Mesothelial cell of epicardium (in vitro differentiated cells): Measurements from ENCODE around the gene BMAL1. TPM values are rescaled to one million over a fixed set of nuclear protein-coding genes. Genes with fewer than 3 reads are reported as not detected.

ENCODE experiments used
- DNase-seq, 2 experiments: peaks; one replicate each; pipeline ENCODE4 v3.0.0; 2021; ENCODE audit warnings: low spot score in 2 of 2; ENCODE audit not compliant: unreplicated experiment in 2 of 2
- H3K27ac Mint-ChIP-seq: 2 replicates; pipeline ENCODE4 v1.8.0; 2021; ENCODE audit warnings: mixed read lengths
- H3K27me3 Mint-ChIP-seq: 2 replicates; pipeline ENCODE4 v1.8.0; 2021; ENCODE audit warnings: low read depth, mixed read lengths
- H3K36me3 Mint-ChIP-seq: 2 replicates; pipeline ENCODE4 v1.8.0; 2021; ENCODE audit warnings: mixed read lengths
- H3K4me1 Mint-ChIP-seq: 2 replicates; pipeline ENCODE4 v1.8.0; 2021; ENCODE audit warnings: mixed read lengths
- H3K4me3 Mint-ChIP-seq: 2 replicates; pipeline ENCODE4 v1.8.0; 2021; ENCODE audit warnings: mild to moderate bottlenecking, moderate library complexity, mixed read lengths
- H3K9me3 Mint-ChIP-seq: 2 replicates; pipeline ENCODE4 v1.8.0; 2021; ENCODE audit warnings: mixed read lengths
- total RNA-seq: library from RNA; stranded (reverse); gene quantifications from 3 replicates; pipeline ENCODE4 v1.2.1, GENCODE V29; 2021
- TF ChIP-seq, protein P1 (sequence below): fragments of 200-600 bp; sonication (generic); IDR thresholded peaks from one replicate; pipeline ENCODE4 v1.5.0; 2021; ENCODE audit warnings: antibody characterized with exemption; ENCODE audit not compliant: unreplicated experiment

BMAL1 gene
- total RNA-seq, 1 donor from 2014 or later, result 6.7 TPM

DNA sequence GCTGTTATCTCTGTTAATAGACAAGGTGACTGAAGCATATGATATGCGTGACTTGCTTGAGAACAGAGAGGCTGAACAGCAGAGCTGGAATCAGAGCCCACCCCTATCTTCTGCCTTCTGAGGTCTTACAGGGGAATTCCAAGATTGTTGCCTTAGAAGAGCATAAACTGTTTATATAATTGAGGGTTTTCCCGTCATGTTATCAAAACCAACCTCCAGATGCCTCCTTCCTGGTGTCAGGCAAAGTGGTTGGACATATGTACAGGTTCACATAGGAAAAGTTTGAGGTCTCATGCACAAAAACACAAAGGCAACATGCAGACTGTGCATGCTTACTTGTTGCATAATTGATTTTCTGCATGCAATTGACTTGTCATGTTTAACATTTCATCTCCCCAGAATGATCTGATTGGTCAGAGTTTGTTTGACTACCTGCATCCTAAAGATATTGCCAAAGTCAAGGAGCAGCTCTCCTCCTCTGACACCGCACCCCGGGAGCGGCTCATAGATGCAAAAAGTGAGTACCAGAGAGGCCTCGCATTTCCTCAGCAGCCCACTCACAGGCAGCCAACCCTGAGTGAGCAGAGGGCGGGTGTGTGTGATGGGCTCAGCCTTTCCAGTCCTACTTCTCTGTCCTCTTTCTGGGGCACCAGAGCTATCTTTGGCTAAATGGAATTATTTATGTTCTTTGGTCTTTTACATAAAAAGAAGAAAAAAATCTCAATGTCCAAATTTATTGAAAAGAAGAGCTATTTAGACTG, 88.9 kb downstream of the BMAL1 start:
- no peak overlapping the region for H3K27ac Mint-ChIP-seq
- no peak for DNase-seq
- H3K9me3 Mint-ChIP-seq, result no peaks in the 10 kb centered on the region
- TF ChIP-seq, protein P1, sequence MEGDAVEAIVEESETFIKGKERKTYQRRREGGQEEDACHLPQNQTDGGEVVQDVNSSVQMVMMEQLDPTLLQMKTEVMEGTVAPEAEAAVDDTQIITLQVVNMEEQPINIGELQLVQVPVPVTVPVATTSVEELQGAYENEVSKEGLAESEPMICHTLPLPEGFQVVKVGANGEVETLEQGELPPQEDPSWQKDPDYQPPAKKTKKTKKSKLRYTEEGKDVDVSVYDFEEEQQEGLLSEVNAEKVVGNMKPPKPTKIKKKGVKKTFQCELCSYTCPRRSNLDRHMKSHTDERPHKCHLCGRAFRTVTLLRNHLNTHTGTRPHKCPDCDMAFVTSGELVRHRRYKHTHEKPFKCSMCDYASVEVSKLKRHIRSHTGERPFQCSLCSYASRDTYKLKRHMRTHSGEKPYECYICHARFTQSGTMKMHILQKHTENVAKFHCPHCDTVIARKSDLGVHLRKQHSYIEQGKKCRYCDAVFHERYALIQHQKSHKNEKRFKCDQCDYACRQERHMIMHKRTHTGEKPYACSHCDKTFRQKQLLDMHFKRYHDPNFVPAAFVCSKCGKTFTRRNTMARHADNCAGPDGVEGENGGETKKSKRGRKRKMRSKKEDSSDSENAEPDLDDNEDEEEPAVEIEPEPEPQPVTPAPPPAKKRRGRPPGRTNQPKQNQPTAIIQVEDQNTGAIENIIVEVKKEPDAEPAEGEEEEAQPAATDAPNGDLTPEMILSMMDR, result no peak
- peaks cover 8% of the 10 kb centered on the region for H3K4me1 Mint-ChIP-seq
- H3K36me3 Mint-ChIP-seq, result no peaks in the 10 kb centered on the region
- H3K4me3 Mint-ChIP-seq, result no peak overlapping the region
- no peaks in the 10 kb centered on the region for H3K27me3 Mint-ChIP-seq

DNA sequence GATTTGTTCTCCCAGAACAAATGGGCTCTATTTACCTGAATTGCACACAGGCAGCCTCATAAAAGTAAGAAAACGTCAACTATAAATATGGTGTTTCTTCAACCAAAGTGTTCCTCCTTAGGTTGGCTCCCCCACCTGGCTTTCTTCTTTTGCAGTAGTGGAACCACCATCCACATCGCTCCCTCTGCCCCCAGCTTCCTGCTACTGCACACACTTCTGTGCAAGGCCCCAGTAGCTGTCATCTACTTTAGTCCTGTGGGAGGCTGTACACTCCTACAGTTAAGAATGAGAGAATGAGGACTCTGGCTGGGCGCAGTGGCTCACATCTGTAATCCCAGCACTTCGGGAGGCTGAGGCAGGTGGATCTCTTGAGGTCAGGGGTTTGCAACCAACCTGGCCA, 89.5 kb downstream of the BMAL1 start:
- no peak overlapping the region for H3K27ac Mint-ChIP-seq
- no peaks in the 10 kb centered on the region for H3K36me3 Mint-ChIP-seq
- H3K4me3 Mint-ChIP-seq, result no peak overlapping the region
- DNase-seq, result no peak
- no peaks in the 10 kb centered on the region for H3K9me3 Mint-ChIP-seq
- TF ChIP-seq, protein P1, result no peak
- H3K27me3 Mint-ChIP-seq, result no peaks in the 10 kb centered on the region
- H3K4me1 Mint-ChIP-seq, result peaks cover 8% of the 10 kb centered on the region

DNA sequence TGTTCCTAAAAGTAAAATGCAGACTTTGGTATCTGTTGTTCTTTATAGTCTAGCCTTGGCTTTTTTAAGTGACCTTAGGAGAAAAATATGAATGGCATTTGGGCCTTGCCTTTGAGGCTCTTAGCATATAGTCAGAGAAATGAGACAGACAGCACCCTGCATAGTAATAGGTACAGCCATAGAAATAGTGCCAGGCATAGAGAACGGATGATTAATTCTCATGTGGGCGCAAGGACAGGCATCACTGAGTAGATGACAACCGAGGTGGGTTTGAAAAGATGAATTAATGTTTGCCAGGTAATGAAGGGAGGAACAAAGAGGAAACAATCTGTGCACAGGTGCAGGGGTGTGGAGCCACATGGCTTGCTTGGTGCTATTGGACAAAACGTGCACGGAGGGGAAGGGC, 90.5 kb downstream of the BMAL1 start:
- no peaks in the 10 kb centered on the region for H3K27me3 Mint-ChIP-seq
- peaks cover 8% of the 10 kb centered on the region for H3K4me1 Mint-ChIP-seq
- no peak overlapping the region for H3K27ac Mint-ChIP-seq
- no peaks in the 10 kb centered on the region for H3K36me3 Mint-ChIP-seq
- no peak overlapping the region for H3K4me3 Mint-ChIP-seq
- TF ChIP-seq, protein P1, result no peak
- no peaks in the 10 kb centered on the region for H3K9me3 Mint-ChIP-seq
- no peak for DNase-seq

DNA sequence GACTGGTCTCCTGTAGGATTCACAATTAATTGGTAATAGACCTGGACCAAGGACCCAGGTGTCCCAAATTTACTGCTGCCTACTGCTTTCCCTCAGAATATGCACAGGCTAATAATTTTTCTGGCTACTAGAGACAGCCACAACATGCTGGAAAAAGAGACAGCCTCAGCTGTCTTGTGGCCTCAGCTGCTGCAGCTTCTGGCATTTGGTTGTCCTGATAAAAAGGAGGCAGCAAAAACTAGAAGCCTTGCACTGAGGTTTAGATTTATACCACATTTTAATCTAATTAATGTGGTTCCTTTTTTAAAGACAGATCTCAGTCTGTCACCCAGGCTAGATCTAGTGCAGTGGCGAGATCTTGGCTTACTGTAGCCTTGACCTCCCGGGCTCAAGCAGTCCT, 95.6 kb downstream of the BMAL1 start:
- Mint-ChIP-seq H3K4me3 (no peak overlapping the region), H3K27ac (no peak overlapping the region), H3K36me3 (no peaks in the 10 kb centered on the region), H3K9me3 (no peaks in the 10 kb centered on the region), H3K4me1 (peaks cover 1% of the 10 kb centered on the region), H3K27me3 (no peaks in the 10 kb centered on the region)
- DNase-seq, result no peak
- TF ChIP-seq, protein P1, result no peak

DNA sequence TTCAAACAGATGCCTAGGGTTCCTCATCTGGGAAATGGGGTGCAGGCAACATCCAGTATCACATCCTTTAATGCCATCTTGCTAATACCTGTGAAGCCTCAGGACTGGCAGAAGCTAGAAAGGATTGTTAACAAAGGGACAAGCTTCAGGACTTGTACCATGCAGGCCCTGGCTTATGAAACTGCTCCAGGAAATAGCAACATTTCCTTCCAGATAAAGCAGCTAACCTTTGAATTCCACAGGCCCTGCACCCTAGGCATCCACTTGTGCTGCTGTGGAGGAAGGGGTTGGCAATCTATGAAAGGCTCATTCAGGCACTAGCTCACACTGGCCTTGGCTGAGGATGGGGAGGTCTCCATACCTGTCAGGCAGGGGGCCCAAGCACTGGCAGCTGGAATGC, 98.2 kb downstream of the BMAL1 start:
- Mint-ChIP-seq H3K27ac (no peak overlapping the region), H3K27me3 (no peaks in the 10 kb centered on the region), H3K4me3 (no peak overlapping the region), H3K36me3 (no peaks in the 10 kb centered on the region), H3K9me3 (no peaks in the 10 kb centered on the region), H3K4me1 (no peaks in the 10 kb centered on the region)
- no peak for DNase-seq
- TF ChIP-seq, protein P1, result no peak
